ENCODE measurements around the gene LIX1L. TPM values are rescaled to one million over a fixed set of nuclear protein-coding genes. Genes with fewer than 3 reads are reported as not detected.
A peak's percentile ranks its signal among the peaks of the same experiment; 100 is the strongest.

Gene LIX1L
- total and polyA plus RNA-seq, 4 experiments from 2014 or later = 35.3 to 66.1 (median 50.1) TPM

GRCh38 chr1:145893306-145894055 is 64.3 kb downstream of the LIX1L start:
- peak overlapping the region in 1 of 8 donors; percentile 43 for H3K4me3 Mint-ChIP-seq
- no peaks in the 10 kb centered on the region for H3K4me1 Mint-ChIP-seq
- Histone ChIP-seq H3K36me3 (ENCODE audit: insufficient read depth, low read length) (no peaks in the 10 kb centered on the region), H3K9me3 (ENCODE audit: control insufficient read depth in 1 of 2, low read length in 2 of 2) (no peaks in the 10 kb centered on the region), H3K4me3 (ENCODE audit: low read length in 2 of 2) (no peak overlapping the region), H3K27ac (ENCODE audit: low read depth, low read length) (no peak overlapping the region), H3K27me3 (ENCODE audit: insufficient read depth, low read length) (no peaks in the 10 kb centered on the region), H3K4me1 (ENCODE audit: insufficient read depth, low read length) (no peaks in the 10 kb centered on the region)
- POLR2A ChIA-PET (ENCODE audit: partially characterized antibody) = interaction anchor here (2.8 kb wide), 1 partner anchor 34 kb away, joined by 12 read pairs; the partner anchor contains the start of gene PIAS3
- intact Hi-C loops (cut with micrococcal nuclease) = no loop called here
- peaks cover 3 to 7% of the 10 kb centered on the region in 2 donors for H3K36me3 Mint-ChIP-seq
- H3K27me3 Mint-ChIP-seq = no peaks in the 10 kb centered on the region
- H3K27ac Mint-ChIP-seq = peak overlapping the region in 1 of 7 donors; percentile 42
- no peak for DNase-seq
- CTCF ChIA-PET (ENCODE audit: partially characterized antibody) = interaction anchor here (1.4 to 4.4 kb wide), 10 partner anchors 9 to 124 kb away, joined by 4 to 43 read pairs (median 12); partner anchors contain the start of genes LIX1L and NUDT17
- H3K9me3 Mint-ChIP-seq = no peaks in the 10 kb centered on the region

GRCh38 chr1:145892486-145893087 is 65.2 kb downstream of the LIX1L start:
- ChIA-PET CTCF (ENCODE audit: partially characterized antibody) (interaction anchor here (0.6 to 4.4 kb wide), 20 partner anchors 9 to 134 kb away, joined by 3 to 43 read pairs (median 6); partner anchors contain the start of genes ITGA10, LIX1L, NUDT17 and RBM8A), POLR2A (ENCODE audit: partially characterized antibody) (interaction anchor here (0.7 to 2.8 kb wide), 4 partner anchors 26 to 115 kb away, joined by 3 to 12 read pairs (median 6); partner anchors contain the start of genes NUDT17 and PIAS3)
- no peak for DNase-seq
- H3K4me1 ChIP-seq (ENCODE audit: insufficient read depth, low read length) = no peaks in the 10 kb centered on the region
- Mint-ChIP-seq H3K36me3 (peaks cover 3% of the 10 kb centered on the region in 2 donors), H3K4me1 (no peaks in the 10 kb centered on the region), H3K27me3 (no peaks in the 10 kb centered on the region), H3K9me3 (no peaks in the 10 kb centered on the region), H3K27ac (no peak overlapping the region), H3K4me3 (no peak overlapping the region)
- no peak overlapping the region for H3K4me3 ChIP-seq (ENCODE audit: low read length in 2 of 2)
- H3K9me3 ChIP-seq (ENCODE audit: control insufficient read depth in 1 of 2, low read length in 2 of 2) = no peaks in the 10 kb centered on the region
- H3K36me3 ChIP-seq (ENCODE audit: insufficient read depth, low read length) = no peaks in the 10 kb centered on the region
- intact Hi-C loops (cut with micrococcal nuclease) = no loop called here
- no peak overlapping the region for H3K27ac ChIP-seq (ENCODE audit: low read depth, low read length)
- no peaks in the 10 kb centered on the region for H3K27me3 ChIP-seq (ENCODE audit: insufficient read depth, low read length)

GRCh38 chr1:145891587-145892485 is 66.0 kb downstream of the LIX1L start:
- peak; percentile 21 to 50 (median 38) for DNase-seq
- peaks cover 0 to under 1% of the 10 kb centered on the region in 2 donors for H3K27me3 Mint-ChIP-seq
- no peak overlapping the region for H3K27ac Mint-ChIP-seq
- Histone ChIP-seq H3K36me3 (ENCODE audit: insufficient read depth, low read length) (no peaks in the 10 kb centered on the region), H3K27ac (ENCODE audit: low read depth, low read length) (no peak overlapping the region), H3K9me3 (ENCODE audit: control insufficient read depth in 1 of 2, low read length in 2 of 2) (no peaks in the 10 kb centered on the region), H3K27me3 (ENCODE audit: insufficient read depth, low read length) (no peaks in the 10 kb centered on the region), H3K4me1 (ENCODE audit: insufficient read depth, low read length) (no peaks in the 10 kb centered on the region), H3K4me3 (ENCODE audit: low read length in 2 of 2) (no peak overlapping the region)
- intact Hi-C loops (cut with micrococcal nuclease) = loop anchor here (1.0 kb wide), 1 partner anchor 121 kb away; no protein-coding TSS in a partner anchor
- CTCF ChIA-PET (ENCODE audit: partially characterized antibody) = interaction anchor here (0.7 to 4.4 kb wide), 23 partner anchors 10 to 134 kb away, joined by 3 to 43 read pairs (median 5); partner anchors contain the start of genes HJV, ITGA10, LIX1L and NUDT17
- no peak overlapping the region for H3K4me3 Mint-ChIP-seq
- no peaks in the 10 kb centered on the region for H3K9me3 Mint-ChIP-seq
- POLR2A ChIA-PET (ENCODE audit: partially characterized antibody) = interaction anchor here (0.7 to 2.8 kb wide), 6 partner anchors 27 to 115 kb away, joined by 3 to 12 read pairs (median 4); partner anchors contain the start of genes NUDT17, PIAS3 and RBM8A
- H3K4me1 Mint-ChIP-seq = peaks cover 0 to 2% (median under 1%) of the 10 kb centered on the region in 4 donors
- no peaks in the 10 kb centered on the region for H3K36me3 Mint-ChIP-seq

- Mint-ChIP-seq H3K36me3 (no peaks in the 10 kb centered on the region), H3K4me1 (peaks cover 2 to 9% (median 3%) of the 10 kb centered on the region in 4 donors), H3K27ac (no peak overlapping the region), H3K27me3 (peaks cover 0 to 2% of the 10 kb centered on the region in 2 donors), H3K4me3 (no peak overlapping the region), H3K9me3 (no peaks in the 10 kb centered on the region)
- DNase-seq = no peak
- Histone ChIP-seq H3K4me3 (ENCODE audit: low read length in 2 of 2) (no peak overlapping the region), H3K36me3 (ENCODE audit: insufficient read depth, low read length) (no peaks in the 10 kb centered on the region), H3K9me3 (ENCODE audit: control insufficient read depth in 1 of 2, low read length in 2 of 2) (no peaks in the 10 kb centered on the region), H3K27ac (ENCODE audit: low read depth, low read length) (no peak overlapping the region), H3K27me3 (ENCODE audit: insufficient read depth, low read length) (no peaks in the 10 kb centered on the region), H3K4me1 (ENCODE audit: insufficient read depth, low read length) (peaks cover 3% of the 10 kb centered on the region)
- intact Hi-C loops (cut with micrococcal nuclease) = loop anchor here (1.0 kb wide), 1 partner anchor 122 kb away; no protein-coding TSS in a partner anchor
- CTCF ChIA-PET (ENCODE audit: partially characterized antibody) = interaction anchor here (0.7 to 4.4 kb wide), 16 partner anchors 11 to 135 kb away, joined by 3 to 43 read pairs (median 8); partner anchors contain the start of genes HJV, ITGA10, LIX1L and NUDT17
- POLR2A ChIA-PET (ENCODE audit: partially characterized antibody) = interaction anchor here (0.7 to 2.8 kb wide), 5 partner anchors 32 to 116 kb away, joined by 4 to 12 read pairs (median 4); partner anchors contain the start of genes NUDT17, PIAS3 and RBM8A
Observed at GRCh38 chr1:145891143-145891542, 66.7 kb downstream of the LIX1L start.

DNA sequence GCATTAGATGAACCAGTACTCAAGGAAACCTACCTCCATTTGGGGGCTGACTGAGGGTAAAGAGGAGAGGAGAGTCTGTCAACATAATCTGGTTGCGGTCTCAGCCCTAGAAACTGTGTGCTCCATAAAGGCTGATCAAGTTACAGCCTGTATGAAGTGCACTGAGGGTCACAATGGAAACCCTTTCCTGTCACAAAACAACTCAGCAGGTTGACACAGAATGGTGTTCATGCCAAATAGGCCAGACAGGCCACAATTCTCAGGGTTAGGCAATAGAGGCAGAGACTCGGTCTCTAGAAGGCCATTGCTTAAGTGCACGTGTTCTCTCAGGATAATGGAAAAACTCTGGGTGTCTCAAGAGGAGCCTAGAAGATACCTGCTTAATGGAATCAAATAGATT is 68.1 kb downstream of the LIX1L start:
- no peak overlapping the region for H3K4me3 ChIP-seq (ENCODE audit: low read length in 2 of 2)
- H3K36me3 ChIP-seq (ENCODE audit: insufficient read depth, low read length) = no peaks in the 10 kb centered on the region
- no peaks in the 10 kb centered on the region for H3K9me3 Mint-ChIP-seq
- POLR2A ChIA-PET (ENCODE audit: partially characterized antibody) = interaction anchor here (1.0 kb wide), 1 partner anchor 24 kb away, joined by 3 read pairs; no protein-coding TSS in a partner anchor
- no peaks in the 10 kb centered on the region for H3K36me3 Mint-ChIP-seq
- no peak for DNase-seq
- CTCF ChIA-PET (ENCODE audit: partially characterized antibody) = interaction anchor here (0.6 to 11.4 kb wide), 3 partner anchors 26 to 124 kb away, joined by 3 to 78 read pairs (median 43); partner anchors contain the start of gene NUDT17
- no peak overlapping the region for H3K27ac Mint-ChIP-seq
- no peaks in the 10 kb centered on the region for H3K27me3 ChIP-seq (ENCODE audit: insufficient read depth, low read length)
- H3K4me1 Mint-ChIP-seq = peaks cover 10 to 23% (median 12%) of the 10 kb centered on the region in 4 donors
- peaks cover 4 to 9% of the 10 kb centered on the region in 2 donors for H3K27me3 Mint-ChIP-seq
- intact Hi-C loops (cut with micrococcal nuclease) = no loop called here
- H3K4me3 Mint-ChIP-seq = no peak overlapping the region
- H3K9me3 ChIP-seq (ENCODE audit: control insufficient read depth in 1 of 2, low read length in 2 of 2) = no peaks in the 10 kb centered on the region
- peaks cover 13% of the 10 kb centered on the region for H3K4me1 ChIP-seq (ENCODE audit: insufficient read depth, low read length)
- H3K27ac ChIP-seq (ENCODE audit: low read depth, low read length) = no peak overlapping the region

DNA sequence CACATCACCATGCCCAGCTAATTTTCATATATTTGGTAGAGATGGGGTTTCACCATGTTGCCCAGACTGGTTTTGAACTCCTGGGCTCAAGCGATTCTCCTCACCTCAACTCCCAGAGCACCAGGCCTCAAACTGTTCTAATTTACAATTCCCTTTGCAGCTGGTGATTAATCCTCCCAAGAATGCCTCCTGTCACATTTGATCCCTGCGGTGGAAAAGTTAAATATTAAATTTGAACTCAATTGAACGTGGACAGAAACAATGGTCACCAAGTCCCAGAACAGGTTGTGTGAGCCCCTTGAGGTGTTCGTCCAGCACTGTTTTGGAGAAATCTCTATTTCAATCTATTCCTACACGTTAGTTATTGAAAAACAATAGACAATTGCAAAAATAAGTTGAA is 70.2 kb downstream of the LIX1L start:
- ChIA-PET POLR2A (ENCODE audit: partially characterized antibody) (interaction anchor here (0.9 to 3.1 kb wide), 2 partner anchors 29 to 31 kb away, joined by 4 to 13 read pairs; partner anchors contain the start of genes PEX11B and PIAS3), CTCF (ENCODE audit: partially characterized antibody) (interaction anchor here (11.4 kb wide), 1 partner anchor 41 kb away, joined by 78 read pairs; the partner anchor contains the start of gene NUDT17)
- H3K4me3 Mint-ChIP-seq = peak overlapping the region in 4 of 8 donors; percentile 2 to 53 (median 16)
- H3K36me3 Mint-ChIP-seq = no peaks in the 10 kb centered on the region
- peaks cover 8 to 19% of the 10 kb centered on the region in 2 donors for H3K27me3 Mint-ChIP-seq
- peaks cover 13% of the 10 kb centered on the region for H3K4me1 ChIP-seq (ENCODE audit: insufficient read depth, low read length)
- no peaks in the 10 kb centered on the region for H3K36me3 ChIP-seq (ENCODE audit: insufficient read depth, low read length)
- no peaks in the 10 kb centered on the region for H3K9me3 ChIP-seq (ENCODE audit: control insufficient read depth in 1 of 2, low read length in 2 of 2)
- no peaks in the 10 kb centered on the region for H3K9me3 Mint-ChIP-seq
- H3K27me3 ChIP-seq (ENCODE audit: insufficient read depth, low read length) = peaks cover 11% of the 10 kb centered on the region
- H3K4me3 ChIP-seq (ENCODE audit: low read length in 2 of 2) = no peak overlapping the region
- intact Hi-C loops (cut with micrococcal nuclease) = no loop called here
- DNase-seq = no peak
- H3K27ac ChIP-seq (ENCODE audit: low read depth, low read length) = no peak overlapping the region
- peaks cover 10 to 28% (median 14%) of the 10 kb centered on the region in 4 donors for H3K4me1 Mint-ChIP-seq
- no peak overlapping the region for H3K27ac Mint-ChIP-seq

All from CD4-positive, alpha-beta memory T cell (primary cell).